Gastrocnemius medialis (tissue), 4 donors: Measurements from ENCODE around the gene SYF2. TPM values are rescaled to one million over a fixed set of nuclear protein-coding genes. Genes with fewer than 3 reads are reported as not detected.

Experiments used
- ATAC-seq, 2 donors: fragments of 150-250 bp; one replicate each; pipeline ENCODE4 v1.9.1; 2016
- DNase-seq, 2 donors: peaks; one replicate each; pipeline ENCODE4 v3.0.0-alpha.2; 2019
- H3K27ac ChIP-seq, 4 donors: fragments of 200-600 bp; sonication (generic); 1 replicate in 1 of 4; 2 replicates in 3 of 4; pipeline ENCODE4 v1.5.1; 2016 to 2018; ENCODE audit warnings: mild to moderate bottlenecking in 2 of 4, moderate library complexity in 1 of 4
- H3K27me3 ChIP-seq, 3 donors: fragments of 200-600 bp; sonication (generic) in 2 of 3; 1 replicate in 1 of 3; 2 replicates in 2 of 3; pipeline versions ENCODE4 v1.5.1 to v1.6.0; 2016 to 2019; ENCODE audit warnings: mild to moderate bottlenecking in 1 of 3, moderate library complexity in 1 of 3
- H3K36me3 ChIP-seq, 2 donors: fragments of 200-600 bp; sonication (generic) in 1 of 2; one replicate each; pipeline ENCODE4 v1.5.1; 2017 to 2018
- H3K4me1 ChIP-seq, 2 donors: fragments of 200-600 bp; sonication (generic) in 1 of 2; one replicate each; pipeline ENCODE4 v1.5.1; 2016 to 2017; ENCODE audit warnings: mild to moderate bottlenecking in 2 of 2
- H3K4me3 ChIP-seq, 4 donors: fragments of 200-600 bp; sonication (generic) in 3 of 4; 1 replicate in 1 of 4; 2 replicates in 3 of 4; pipeline ENCODE4 v1.5.1; 2016 to 2019; ENCODE audit warnings: mild to moderate bottlenecking in 2 of 4
- H3K9me3 ChIP-seq, 3 donors: fragments of 200-600 bp; sonication (generic) in 2 of 3; 1 replicate in 1 of 3; 2 replicates in 2 of 3; pipeline ENCODE4 v1.5.1; 2016 to 2019
- POLR2A ChIP-seq, 2 donors: fragments of 450-650 bp; IDR thresholded peaks; one replicate each; pipeline ENCODE4 v1.6.1; 2017; ENCODE audit warnings: antibody characterized with exemption in 2 of 2, mild to moderate bottlenecking in 2 of 2, moderate library complexity in 2 of 2
- in situ Hi-C, 4 donors: fragments of 200-750 bp; cut with MboI; loops; one replicate each; pipeline versions ENCODE4 v1.15.0 to v1.8.0; 2017; ENCODE audit warnings: low sequenced_read_pairs in 4 of 4
- intact Hi-C: fragments of 100-400 bp; cut with DNase I; formaldehyde crosslinking; loops from one replicate; pipeline ENCODE4 v1.15.1; 2023; ENCODE audit warnings: low total_unique reads
- total RNA-seq, 4 donors: library from RNA; depleted of rRNA; stranded (reverse); fragments of >200 nt; gene quantifications; one replicate each; pipeline versions ENCODE4 v1.1.0 to v1.2.3, GENCODE V29; 2016
- TF ChIP-seq, protein P1 (sequence below), 5 experiments: fragments of 450-650 bp in 3 of 5; fragments of 200-600 bp in 2 of 5; sonication (generic) in 2 of 5; IDR thresholded peaks in 4 of 5; conservative IDR thresholded peaks in 1 of 5; 1 replicate in 4 of 5; 2 replicates in 1 of 5; pipeline ENCODE4 v1.5.1; 2016 to 2019; ENCODE audit warnings: antibody characterized with exemption in 5 of 5, mild to moderate bottlenecking in 3 of 5, moderate library complexity in 3 of 5

The SYF2 gene
- total RNA-seq, 4 donors from 2014 or later: 49.1 to 67.4 (median 58.3) TPM

DNA sequence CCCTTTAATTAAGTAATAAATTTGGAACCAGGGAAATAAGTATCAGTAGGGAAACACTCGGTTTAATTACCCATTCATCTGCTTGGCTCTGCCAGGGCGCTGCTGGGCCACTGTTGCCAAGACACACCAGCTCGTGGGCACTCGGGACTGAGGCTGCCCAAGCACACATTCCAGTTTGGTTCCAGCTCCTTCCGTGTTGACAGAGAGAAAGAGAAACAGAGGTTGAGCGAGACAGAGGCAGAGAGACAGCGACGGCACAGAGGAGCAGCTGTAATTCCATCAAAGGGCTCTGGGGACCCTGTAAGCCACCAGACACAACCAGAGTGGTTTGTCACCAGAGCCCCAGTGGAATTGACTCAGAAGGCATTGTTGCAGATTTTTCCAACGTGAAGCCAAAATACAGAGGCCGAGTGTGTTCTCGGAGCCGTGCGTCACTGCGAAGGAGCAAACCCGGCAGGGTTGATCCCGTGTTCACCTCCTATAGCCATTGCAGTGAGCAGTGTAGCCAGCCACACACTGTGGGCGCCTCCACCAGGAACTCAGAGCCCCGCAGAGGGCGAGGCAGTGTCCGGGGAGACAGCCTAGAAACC is 33.5 kb downstream of the SYF2 start:
- peak; percentile 42 to 76 for ATAC-seq
- DNase-seq: peak in 1 of 2 donors; percentile 12
- in situ Hi-C loops (no loop called here), intact Hi-C loops (no loop called here)
- H3K4me3 ChIP-seq: peak overlapping the region in 3 of 4 donors; percentile 7 to 45 (median 24)
- H3K4me1 ChIP-seq: peaks cover 15 to 21% of the 10 kb centered on the region in 2 donors
- H3K27me3 ChIP-seq: peaks cover 0 to 7% (median 5%) of the 10 kb centered on the region in 3 donors
- no peak for TF ChIP-seq POLR2A (IDR thresholded peaks at IDR 0.05)
- TF ChIP-seq, protein P1, sequence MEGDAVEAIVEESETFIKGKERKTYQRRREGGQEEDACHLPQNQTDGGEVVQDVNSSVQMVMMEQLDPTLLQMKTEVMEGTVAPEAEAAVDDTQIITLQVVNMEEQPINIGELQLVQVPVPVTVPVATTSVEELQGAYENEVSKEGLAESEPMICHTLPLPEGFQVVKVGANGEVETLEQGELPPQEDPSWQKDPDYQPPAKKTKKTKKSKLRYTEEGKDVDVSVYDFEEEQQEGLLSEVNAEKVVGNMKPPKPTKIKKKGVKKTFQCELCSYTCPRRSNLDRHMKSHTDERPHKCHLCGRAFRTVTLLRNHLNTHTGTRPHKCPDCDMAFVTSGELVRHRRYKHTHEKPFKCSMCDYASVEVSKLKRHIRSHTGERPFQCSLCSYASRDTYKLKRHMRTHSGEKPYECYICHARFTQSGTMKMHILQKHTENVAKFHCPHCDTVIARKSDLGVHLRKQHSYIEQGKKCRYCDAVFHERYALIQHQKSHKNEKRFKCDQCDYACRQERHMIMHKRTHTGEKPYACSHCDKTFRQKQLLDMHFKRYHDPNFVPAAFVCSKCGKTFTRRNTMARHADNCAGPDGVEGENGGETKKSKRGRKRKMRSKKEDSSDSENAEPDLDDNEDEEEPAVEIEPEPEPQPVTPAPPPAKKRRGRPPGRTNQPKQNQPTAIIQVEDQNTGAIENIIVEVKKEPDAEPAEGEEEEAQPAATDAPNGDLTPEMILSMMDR (IDR thresholded peaks at IDR 0.05 in 4 of 5, conservative IDR thresholded peaks at IDR 0.05 in 1 of 5): no peak
- no peaks in the 10 kb centered on the region for H3K9me3 ChIP-seq
- no peak overlapping the region for H3K27ac ChIP-seq
- no peaks in the 10 kb centered on the region for H3K36me3 ChIP-seq

DNA sequence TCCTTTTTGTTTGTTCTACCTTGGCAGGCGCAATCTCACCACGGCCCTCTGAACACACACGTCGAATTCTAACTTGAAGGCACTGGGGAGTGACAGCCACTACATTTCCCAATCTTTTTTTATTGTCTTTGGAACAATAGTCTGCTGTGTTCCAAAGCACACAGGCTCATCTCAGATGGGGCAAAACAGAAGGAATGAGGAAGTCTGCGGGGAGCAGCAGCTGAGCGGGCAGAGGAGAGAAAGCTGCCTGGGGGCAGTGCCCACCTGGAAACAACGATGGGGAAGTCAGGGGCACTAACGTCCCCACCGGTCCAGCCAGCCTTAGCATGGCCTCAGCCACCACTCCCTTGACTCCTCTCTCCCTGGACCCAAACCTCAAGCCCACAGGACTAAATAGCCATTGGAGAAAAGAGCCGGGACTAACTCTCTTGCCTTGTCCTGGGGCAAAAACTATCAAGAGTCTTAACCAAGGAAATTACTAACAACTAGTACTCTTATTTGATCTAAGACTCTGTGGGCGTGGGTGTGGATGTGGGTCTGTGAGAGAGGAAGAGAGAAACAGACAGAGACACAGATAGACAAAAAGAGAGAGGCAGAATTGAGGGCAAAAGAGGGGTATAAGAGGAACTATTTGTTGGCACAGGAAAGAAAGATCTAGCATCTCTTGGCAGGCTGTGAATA is 34.2 kb downstream of the SYF2 start:
- Histone ChIP-seq H3K27me3 (peaks cover 0 to 8% (median 5%) of the 10 kb centered on the region in 3 donors), H3K9me3 (no peaks in the 10 kb centered on the region), H3K27ac (no peak overlapping the region), H3K36me3 (no peaks in the 10 kb centered on the region), H3K4me3 (peak overlapping the region in 1 of 4 donors; percentile 45), H3K4me1 (peaks cover 15 to 21% of the 10 kb centered on the region in 2 donors)
- DNase-seq (no peak), ATAC-seq (no peak)
- intact Hi-C loops: no loop called here
- TF ChIP-seq, protein P1 (IDR thresholded peaks at IDR 0.05 in 4 of 5, conservative IDR thresholded peaks at IDR 0.05 in 1 of 5): no peak
- TF ChIP-seq POLR2A (IDR thresholded peaks at IDR 0.05): no peak
- in situ Hi-C loops: no loop called here

DNA sequence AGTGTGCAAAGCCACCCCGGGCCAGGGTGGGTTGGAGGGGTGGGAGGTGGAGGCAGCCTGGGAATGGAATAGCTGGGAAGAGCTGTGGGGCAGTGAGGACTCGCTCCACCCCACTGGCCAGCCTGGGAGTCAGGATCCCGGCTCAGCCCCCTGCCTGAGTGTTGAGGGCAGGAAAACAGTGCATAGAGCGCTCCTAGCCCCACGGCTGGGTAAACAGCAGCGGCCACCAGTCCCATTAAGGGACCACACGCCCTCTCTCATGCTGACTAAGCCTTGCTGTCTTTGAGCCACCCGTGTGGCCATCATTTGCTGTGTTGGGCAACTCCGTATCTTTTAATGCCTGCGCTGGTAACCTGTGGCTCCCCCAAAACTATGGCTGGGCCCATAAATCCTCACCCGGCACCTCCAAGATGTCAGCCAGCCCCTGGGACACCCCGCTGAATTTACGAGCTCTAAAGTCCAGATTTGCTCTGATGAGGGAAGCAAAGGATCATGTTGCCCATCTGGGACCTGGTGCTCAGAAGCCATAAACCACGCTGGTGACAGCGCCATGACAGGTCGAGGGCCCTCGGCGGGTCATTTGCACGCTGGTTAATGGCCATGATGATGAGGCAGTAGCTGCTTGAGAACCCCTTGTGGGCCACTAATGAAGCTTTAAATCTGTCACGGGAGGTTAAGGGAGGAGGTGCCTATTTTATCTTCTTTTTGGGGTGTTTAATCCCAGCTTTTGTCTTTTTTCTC is 34.9 kb downstream of the SYF2 start:
- ATAC-seq: no peak
- Histone ChIP-seq H3K9me3 (no peaks in the 10 kb centered on the region), H3K4me1 (peaks cover 15 to 21% of the 10 kb centered on the region in 2 donors), H3K36me3 (no peaks in the 10 kb centered on the region), H3K27me3 (peaks cover 0 to 11% (median 5%) of the 10 kb centered on the region in 3 donors), H3K27ac (no peak overlapping the region), H3K4me3 (no peak overlapping the region)
- no peak for TF ChIP-seq POLR2A (IDR thresholded peaks at IDR 0.05)
- TF ChIP-seq, protein P1 (IDR thresholded peaks at IDR 0.05 in 4 of 5, conservative IDR thresholded peaks at IDR 0.05 in 1 of 5): no peak
- DNase-seq: no peak
- in situ Hi-C loops: no loop called here
- intact Hi-C loops: no loop called here

DNA sequence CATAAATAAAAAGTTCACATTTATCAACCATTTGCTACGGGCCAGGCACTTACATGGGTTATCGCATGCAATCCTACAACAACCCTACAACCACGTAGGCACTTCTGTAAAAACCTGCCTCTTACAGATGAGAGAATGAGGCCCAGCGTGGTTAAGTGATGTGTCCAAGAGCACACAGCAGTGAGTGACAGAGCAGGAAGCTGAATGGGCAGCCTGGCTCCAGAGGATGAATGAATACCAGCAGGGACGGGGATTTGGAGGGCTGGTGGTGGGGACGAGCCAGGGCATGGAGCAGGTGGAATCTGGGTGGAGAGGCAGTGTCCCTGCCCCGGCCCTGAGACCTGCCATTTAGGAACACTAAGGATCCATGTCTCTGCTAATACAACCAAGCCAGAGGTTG is 35.5 kb downstream of the SYF2 start:
- no peaks in the 10 kb centered on the region for H3K9me3 ChIP-seq
- no peak overlapping the region for H3K27ac ChIP-seq
- H3K36me3 ChIP-seq: no peaks in the 10 kb centered on the region
- ATAC-seq (no peak), DNase-seq (no peak)
- peaks cover 0 to 11% (median 5%) of the 10 kb centered on the region in 3 donors for H3K27me3 ChIP-seq
- in situ Hi-C loops (no loop called here), intact Hi-C loops (no loop called here)
- peaks cover 15 to 21% of the 10 kb centered on the region in 2 donors for H3K4me1 ChIP-seq
- H3K4me3 ChIP-seq: no peak overlapping the region
- TF ChIP-seq, protein P1 (IDR thresholded peaks at IDR 0.05 in 4 of 5, conservative IDR thresholded peaks at IDR 0.05 in 1 of 5): no peak
- no peak for TF ChIP-seq POLR2A (IDR thresholded peaks at IDR 0.05)
